Osteoblast (primary cell): Measurements from ENCODE around the gene RIMBP2. TPM values are rescaled to one million over a fixed set of nuclear protein-coding genes. Genes with fewer than 3 reads are reported as not detected.
A peak's percentile ranks its signal among the peaks of the same experiment; 100 is the strongest.

Source experiments
- DNase-seq: peaks from one replicate; pipeline ENCODE4 v3.0.0; 2011; ENCODE audit warnings: low spot score, mixed read lengths; ENCODE audit not compliant: insufficient read length; ENCODE audit errors: missing footprints
- H2AFZ ChIP-seq: 2 replicates; pipeline ENCODE4 v1.6.0; 2011; ENCODE audit warnings: mild to moderate bottlenecking, low read length
- H3K27ac ChIP-seq: 2 replicates; pipeline ENCODE4 v1.5.1; 2011; ENCODE audit warnings: mild to moderate bottlenecking, low read depth, low read length, moderate library complexity
- H3K27me3 ChIP-seq: 2 replicates; pipeline ENCODE4 v1.6.0; 2012; ENCODE audit warnings: mild to moderate bottlenecking, control low read depth, inconsistent platforms, low read length, moderate library complexity; ENCODE audit not compliant: insufficient read depth
- H3K36me3 ChIP-seq: 2 replicates; pipeline ENCODE4 v1.5.1; 2011; ENCODE audit warnings: mild to moderate bottlenecking, low read length, control low read depth, moderate library complexity; ENCODE audit not compliant: insufficient read depth
- H3K4me1 ChIP-seq: 2 replicates; pipeline ENCODE4 v1.5.1; 2011; ENCODE audit warnings: mild to moderate bottlenecking, low read length, control low read depth, moderate library complexity; ENCODE audit not compliant: insufficient read depth
- H3K4me2 ChIP-seq: 2 replicates; pipeline ENCODE4 v1.6.0; 2011; ENCODE audit warnings: mild to moderate bottlenecking, low read length; ENCODE audit not compliant: insufficient read depth
- H3K4me3 ChIP-seq: fragments of 200-600 bp; sonication (generic); 3 replicates; pipeline ENCODE4 v1.5.1; 2012; ENCODE audit warnings: mild to moderate bottlenecking, low read length, inconsistent platforms; ENCODE audit not compliant: insufficient read depth
- H3K79me2 ChIP-seq: 2 replicates; pipeline ENCODE4 v1.6.0; 2012; ENCODE audit warnings: mild to moderate bottlenecking, low read length, control low read depth, inconsistent platforms; ENCODE audit not compliant: insufficient read depth
- H3K9me3 ChIP-seq: 2 replicates; pipeline ENCODE4 v1.5.1; 2011; ENCODE audit warnings: low read depth, low read length, control low read depth
- H4K20me1 ChIP-seq: 2 replicates; pipeline ENCODE4 v1.6.0; 2012; ENCODE audit warnings: mild to moderate bottlenecking, low read length, control low read depth; ENCODE audit not compliant: insufficient read depth
- CTCF ChIP-seq: IDR thresholded peaks from 2 replicates; pipeline ENCODE4 v1.5.1; 2011; ENCODE audit warnings: mild to moderate bottlenecking, low read depth, low read length, moderate library complexity; ENCODE audit errors: extremely low read depth
- total RNA-seq: library from RNA; depleted of rRNA; stranded (reverse); fragments of >200 nt; gene quantifications from 2 replicates; pipeline ENCODE4 v1.2.3, GENCODE V29; 2012

The RIMBP2 gene
- total RNA-seq, 1 donor: not detected

GRCh38 chr12:130671556-130671955 is 44.5 kb downstream of the RIMBP2 start:
- Histone ChIP-seq H3K4me2 (no peak overlapping the region), H3K79me2 (no peaks in the 10 kb centered on the region), H3K9me3 (peaks cover 3% of the 10 kb centered on the region), H3K4me1 (no peaks in the 10 kb centered on the region), H3K36me3 (no peaks in the 10 kb centered on the region), H3K27me3 (no peaks in the 10 kb centered on the region), H3K27ac (no peak overlapping the region), H3K4me3 (no peak overlapping the region), H4K20me1 (no peaks in the 10 kb centered on the region), H2AFZ (no peak overlapping the region)
- no peak for TF ChIP-seq CTCF
- peak; percentile 59 for DNase-seq

GRCh38 chr12:130669797-130670196 is 46.3 kb downstream of the RIMBP2 start:
- peak; percentile 65 for DNase-seq

GRCh38 chr12:130669205-130669557 is 46.9 kb downstream of the RIMBP2 start:
- H3K36me3 ChIP-seq: no peaks in the 10 kb centered on the region
- no peak for TF ChIP-seq CTCF
- H4K20me1 ChIP-seq: no peaks in the 10 kb centered on the region
- H3K4me1 ChIP-seq: no peaks in the 10 kb centered on the region
- peaks cover under 1% of the 10 kb centered on the region for H3K9me3 ChIP-seq
- H3K27me3 ChIP-seq: no peaks in the 10 kb centered on the region
- H3K4me2 ChIP-seq: no peak overlapping the region
- no peak for DNase-seq
- H3K79me2 ChIP-seq: no peaks in the 10 kb centered on the region
- H2AFZ ChIP-seq: no peak overlapping the region
- H3K27ac ChIP-seq: no peak overlapping the region
- H3K4me3 ChIP-seq: no peak overlapping the region

More at GRCh38 chr12:130669797-130670196, 46.3 kb downstream of the RIMBP2 start:
- H3K9me3 ChIP-seq: peaks cover 3% of the 10 kb centered on the region
- H3K27ac ChIP-seq: no peak overlapping the region
- H3K4me1 ChIP-seq: no peaks in the 10 kb centered on the region
- no peak for TF ChIP-seq CTCF
- H3K4me2 ChIP-seq: no peak overlapping the region
- H2AFZ ChIP-seq: no peak overlapping the region
- H3K27me3 ChIP-seq: no peaks in the 10 kb centered on the region
- no peaks in the 10 kb centered on the region for H3K36me3 ChIP-seq
- no peaks in the 10 kb centered on the region for H3K79me2 ChIP-seq
- H4K20me1 ChIP-seq: no peaks in the 10 kb centered on the region
- H3K4me3 ChIP-seq: no peak overlapping the region

- no peak for DNase-seq
- no peaks in the 10 kb centered on the region for H3K4me1 ChIP-seq
- H4K20me1 ChIP-seq: no peaks in the 10 kb centered on the region
- no peaks in the 10 kb centered on the region for H3K36me3 ChIP-seq
- no peak overlapping the region for H3K4me3 ChIP-seq
- no peaks in the 10 kb centered on the region for H3K27me3 ChIP-seq
- no peak overlapping the region for H3K4me2 ChIP-seq
- no peak overlapping the region for H3K27ac ChIP-seq
- H3K9me3 ChIP-seq: no peaks in the 10 kb centered on the region
- H2AFZ ChIP-seq: no peak overlapping the region
- H3K79me2 ChIP-seq: no peaks in the 10 kb centered on the region
- no peak for TF ChIP-seq CTCF
Measured at GRCh38 chr12:130668286-130669204, 47.6 kb downstream of the RIMBP2 start.
